HepG2 (cell line): ENCODE measurements around the gene OTUD7B. TPM values are rescaled to one million over a fixed set of nuclear protein-coding genes. Genes with fewer than 3 reads are reported as not detected.

Experiments
- ATAC-seq: fragments of 200-7000 bp; cut with Tn5 transposase; 3 replicates; pipeline ENCODE4 v1.9.1; 2020; ENCODE audit warnings: mild to moderate bottlenecking, moderate library complexity
- BruUV-seq: library from RNA; stranded (reverse); fragments of 400-500 nt; replicated peaks from 2 replicates; lab custom pipeline; 2021; lab: Mats Ljungman, UMichigan
- CTCF ChIA-PET: fragments of 300-600 bp; formaldehyde crosslinking; extraction: SDS; loops from one replicate; lab custom pipeline; 2021; ENCODE audit warnings: low total read pairs, inconsistent platforms, low intra/inter-chr PET ratio; lab: Yijun Ruan, JAX
- POLR2A ChIA-PET: fragments of 350-600 bp; sonication (Branson Sonifier 250); formaldehyde crosslinking; loops from one replicate; lab custom pipeline; 2020; ENCODE audit warnings: antibody characterized with exemption, inconsistent platforms; lab: Yijun Ruan, JAX
- DNase-seq: peaks from one replicate; pipeline ENCODE4 v3.0.0-alpha.2; 2015; ENCODE audit warnings: low spot score
- FAIRE-seq: peaks from 3 replicates; lab custom pipeline; 2011; peaks lifted over from hg19 to GRCh38; lab: Jason Lieb, UNC
- H2AFZ ChIP-seq: one replicate; pipeline ENCODE4 v1.6.1; 2011; ENCODE audit warnings: low read length, inconsistent platforms
- H3K27ac ChIP-seq: fragments of 300-600 bp; 3 replicates; pipeline ENCODE4 v1.8.0; 2011; ENCODE audit warnings: mixed run types, mild to moderate bottlenecking, mixed read lengths, low read length, inconsistent platforms; ENCODE audit not compliant: insufficient read depth; ENCODE audit errors: extremely low read length
- H3K27me3 ChIP-seq, 2 experiments: fragments of 200-600 bp in 1 of 2; 2 replicates in 1 of 2; 3 replicates in 1 of 2; pipeline versions ENCODE4 v1.6.0 to v1.8.0; 2011; ENCODE audit warnings: low read length in 2 of 2, mild to moderate bottlenecking in 2 of 2, moderate library complexity in 2 of 2, inconsistent platforms in 1 of 2; ENCODE audit not compliant: insufficient read depth in 2 of 2, control insufficient read depth in 1 of 2
- H3K36me3 ChIP-seq, 2 experiments: fragments of 200-600 bp in 1 of 2; replicated peaks in 1 of 2; 2 replicates in 1 of 2; 3 replicates in 1 of 2; pipeline versions ENCODE4 v1.5.1 to v1.8.0; 2011; ENCODE audit warnings: low read length in 2 of 2, inconsistent platforms in 1 of 2; ENCODE audit not compliant: insufficient read depth in 2 of 2, control insufficient read depth in 1 of 2
- H3K4me1 ChIP-seq: 2 replicates; pipeline ENCODE4 v1.5.1; 2012; ENCODE audit warnings: low read length, inconsistent platforms; ENCODE audit not compliant: insufficient read depth
- H3K4me2 ChIP-seq: 2 replicates; pipeline ENCODE4 v1.6.0; 2011; ENCODE audit warnings: low read depth, low read length, inconsistent platforms
- H3K4me3 ChIP-seq, 3 experiments: fragments of 200-600 bp in 1 of 3; sonication (generic), shearing (Covaris generic) in 1 of 3; replicated peaks in 1 of 3; 2 replicates each; pipeline ENCODE4 v1.5.1; 2011 to 2016; ENCODE audit warnings: low read length in 3 of 3, inconsistent platforms in 2 of 3, low read depth in 2 of 3, mild to moderate bottlenecking in 2 of 3, control low read depth in 1 of 3, mixed read lengths in 1 of 3; ENCODE audit not compliant: insufficient read depth in 1 of 3
- H3K79me2 ChIP-seq: one replicate; pipeline ENCODE4 v1.6.1; 2011; ENCODE audit warnings: low read length, inconsistent platforms; ENCODE audit not compliant: insufficient read depth
- H3K9ac ChIP-seq: 2 replicates; pipeline ENCODE4 v1.6.0; 2011; ENCODE audit warnings: mild to moderate bottlenecking, low read depth, low read length, inconsistent platforms; ENCODE audit not compliant: insufficient read depth
- H3K9me3 ChIP-seq: 2 replicates; pipeline ENCODE4 v1.5.1; 2012; ENCODE audit warnings: mild to moderate bottlenecking, low read length
- H4K20me1 ChIP-seq: 2 replicates; pipeline ENCODE4 v1.6.0; 2011; ENCODE audit warnings: inconsistent platforms, mild to moderate bottlenecking, low read length, moderate library complexity; ENCODE audit not compliant: insufficient read depth
- ARID3A ChIP-seq: IDR thresholded peaks from 2 replicates; pipeline ENCODE4 v1.6.1; 2012; ENCODE audit warnings: low read depth, low read length, improper control_type of control experiment
- ARNTL ChIP-seq: sonication (generic); formaldehyde crosslinking; IDR thresholded peaks from 2 replicates; pipeline ENCODE4 v1.4.0; 2020; ENCODE audit warnings: mild to moderate bottlenecking, missing genetic modification reagents
- GZF1 ChIP-seq: sonication (generic); formaldehyde crosslinking; IDR thresholded peaks from 2 replicates; pipeline ENCODE4 v1.5.1; 2020; ENCODE audit warnings: mild to moderate bottlenecking, missing genetic modification reagents
- SUZ12 ChIP-seq: fragments of 150-350 bp; IDR thresholded peaks from 2 replicates; pipeline ENCODE4 v1.6.1; 2014; ENCODE audit warnings: low read depth, low read length
- UBTF ChIP-seq: sonication (generic); formaldehyde crosslinking; IDR thresholded peaks from 2 replicates; pipeline ENCODE4 v1.4.0; 2020; ENCODE audit warnings: mild to moderate bottlenecking, missing genetic modification reagents
- ZFX ChIP-seq: sonication (generic); formaldehyde crosslinking; IDR thresholded peaks from 2 replicates; pipeline ENCODE4 v1.4.0; 2020; ENCODE audit warnings: mild to moderate bottlenecking, low read depth, missing genetic modification reagents, moderate library complexity
- ZNF589 ChIP-seq: sonication (generic); formaldehyde crosslinking; conservative IDR thresholded peaks from 2 replicates; pipeline ENCODE4 v1.8.0; 2022; ENCODE audit warnings: mild to moderate bottlenecking, moderate library complexity, missing genetic modification reagents
- ZSCAN21 ChIP-seq: sonication (generic); formaldehyde crosslinking; IDR thresholded peaks from 2 replicates; pipeline ENCODE4 v1.8.0; 2022; ENCODE audit warnings: mild to moderate bottlenecking, missing genetic modification reagents, moderate library complexity, borderline replicate concordance
- WGBS: methylation state at CpG from one replicate; pipeline ENCODE4 v1.1.6; 2017; ENCODE audit warnings: low lambda C conversion rate; 5-methylcytosine and 5-hydroxymethylcytosine counted together
- in situ Hi-C: cut with HindIII; loops from 2 replicates; pipeline ENCODE4 v1.10.0; 2017; ENCODE audit warnings: low pct_unique_long_range_greater_than_20kb; ENCODE audit not compliant: extremely low pct_ligation_motif_present
- intact Hi-C: fragments of 100-400 bp; cut with micrococcal nuclease; formaldehyde crosslinking; loops from one replicate; pipeline ENCODE4 v1.10.0; 2022; ENCODE audit not compliant: unreplicated experiment
- polyA plus RNA-seq, 8 experiments: library from polyadenylated mRNA; depleted of rRNA in 3 of 8; stranded (reverse) in 7 of 8; unstranded in 1 of 8; fragments of >200 nt; fragmentation: Illumina TruSeq in 4 of 8; extraction: Trizol in 4 of 8; gene quantifications; 2 replicates each; pipeline versions ENCODE4 v1.2.1 to v1.2.3, GENCODE V29; 2011 to 2016; ENCODE audit warnings: low read depth in 4 of 8, missing spikeins in 1 of 8, mixed read lengths in 1 of 8; ENCODE audit not compliant: insufficient read depth in 1 of 8
- total RNA-seq, 5 experiments: library from RNA; depleted of rRNA; stranded (reverse); fragments of >200 nt; fragmentation: Illumina TruSeq; extraction: Trizol; gene quantifications; 2 replicates each; pipeline ENCODE4 v1.2.3, GENCODE V29; 2016; ENCODE audit warnings: low read depth in 1 of 5

The OTUD7B gene
- total and polyA plus RNA-seq, 2 of the 13 experiments (the other 11 are each of a cell fraction or from before 2014, with no cell fraction given) = 5.1 to 11.2 TPM

GRCh38 chr1:150005606-150006005 lies 4.9 kb downstream of the OTUD7B start:
- DNase-seq = no peak
- H3K9me3 ChIP-seq = no peaks in the 10 kb centered on the region
- in situ Hi-C loops = no loop called here
- CTCF ChIA-PET = no interaction called here
- H3K27me3 ChIP-seq = no peaks in the 10 kb centered on the region; a peak in 1 of 5 replicates
- no peak overlapping the region for H3K9ac ChIP-seq
- no peak overlapping the region for H3K4me3 ChIP-seq
- H3K79me2 ChIP-seq = peaks cover 39% of the 10 kb centered on the region
- no peak for ATAC-seq
- peaks cover 26% of the 10 kb centered on the region for H3K4me1 ChIP-seq
- intact Hi-C loops = no loop called here
- WGBS = 94% methylated on average over 2 of the region's 2 CpGs
- H3K36me3 ChIP-seq = peaks cover 0 to 11% of the 10 kb centered on the region in 2 experiments; a peak in 2 of 5 replicates
- POLR2A ChIA-PET = no interaction called here
- no peak overlapping the region for H2AFZ ChIP-seq
- no peak for TF ChIP-seq ZSCAN21 (CRISPR knock-in tag)
- TF ChIP-seq UBTF (CRISPR knock-in tag) = no peak
- TF ChIP-seq ARNTL = no peak
- TF ChIP-seq SUZ12 = no peak
- TF ChIP-seq ZNF589 (CRISPR knock-in tag) = no peak
- TF ChIP-seq ARID3A = no peak
- TF ChIP-seq ZFX = no peak
- no peak for TF ChIP-seq GZF1 (CRISPR knock-in tag)
- peaks cover 14% of the 10 kb centered on the region; the same call in 1 of the 2 replicates for H4K20me1 ChIP-seq
- H3K27ac ChIP-seq = no peak overlapping the region
- no peak overlapping the region for H3K4me2 ChIP-seq
- FAIRE-seq = no peak
- no TSS peak for BruUV-seq
